GM10847 (cell line): Measurements from ENCODE around the gene RTCA.

Experiments
- POLR2A ChIP-seq: IDR thresholded peaks from 2 replicates; pipeline ENCODE4 v1.6.1; 2011; ENCODE audit not compliant: insufficient read length; ENCODE audit errors: extremely low read depth

The RTCA gene

DNA sequence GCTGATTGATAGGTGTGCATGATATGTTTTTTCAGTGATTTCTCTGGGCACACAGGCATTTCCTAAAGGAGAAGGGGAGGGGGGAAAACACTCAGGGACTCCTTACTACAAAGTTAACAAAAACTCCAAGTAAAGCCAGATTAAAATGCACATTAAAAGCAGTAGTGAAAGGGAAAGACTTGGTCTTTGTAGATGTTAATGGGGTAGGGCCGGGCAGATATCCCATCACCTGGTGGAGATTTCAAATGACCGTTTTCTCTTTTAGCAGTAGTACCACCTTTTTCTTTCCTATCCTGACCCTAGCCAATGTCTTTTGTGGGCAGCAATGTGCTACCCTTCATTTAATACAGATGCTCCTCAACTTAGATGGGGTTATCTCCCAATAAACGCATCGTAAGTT, 32.5 kb downstream of the RTCA start:
- TF ChIP-seq POLR2A: no peak

DNA sequence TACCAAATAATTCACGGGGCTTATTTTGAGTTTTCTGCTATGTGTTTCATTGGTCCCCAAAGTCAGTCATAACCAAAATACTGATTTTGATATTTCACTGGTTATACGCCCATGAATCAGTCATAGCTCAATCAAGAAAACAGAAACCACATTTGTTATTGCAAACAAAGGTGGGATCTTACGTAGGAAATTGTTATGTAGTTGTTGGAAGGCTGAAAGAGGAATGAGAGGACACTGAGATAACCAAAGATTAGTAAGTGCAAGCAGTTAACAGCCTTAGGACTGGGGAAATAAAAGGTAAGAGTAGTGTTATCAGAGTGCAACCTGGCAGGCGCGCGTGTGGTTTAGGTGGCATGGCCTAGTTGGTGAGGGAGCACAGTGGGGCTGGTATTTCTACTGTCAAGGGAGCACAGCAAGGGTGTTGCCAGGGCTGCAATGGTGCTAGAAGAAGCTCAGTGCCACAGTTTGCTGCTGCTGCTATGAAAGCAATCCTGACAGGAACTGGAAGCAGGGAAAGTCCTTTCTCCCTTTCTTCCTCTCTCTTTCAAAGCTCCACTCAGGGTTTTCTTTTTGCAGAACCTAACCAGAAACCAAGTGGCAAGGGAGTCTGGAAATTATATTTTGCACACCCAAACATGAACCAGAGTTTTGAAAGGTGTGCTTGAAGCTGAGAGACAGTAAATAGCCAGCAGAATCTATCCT, 33.7 kb downstream of the RTCA start:
- TF ChIP-seq POLR2A: no peak

DNA sequence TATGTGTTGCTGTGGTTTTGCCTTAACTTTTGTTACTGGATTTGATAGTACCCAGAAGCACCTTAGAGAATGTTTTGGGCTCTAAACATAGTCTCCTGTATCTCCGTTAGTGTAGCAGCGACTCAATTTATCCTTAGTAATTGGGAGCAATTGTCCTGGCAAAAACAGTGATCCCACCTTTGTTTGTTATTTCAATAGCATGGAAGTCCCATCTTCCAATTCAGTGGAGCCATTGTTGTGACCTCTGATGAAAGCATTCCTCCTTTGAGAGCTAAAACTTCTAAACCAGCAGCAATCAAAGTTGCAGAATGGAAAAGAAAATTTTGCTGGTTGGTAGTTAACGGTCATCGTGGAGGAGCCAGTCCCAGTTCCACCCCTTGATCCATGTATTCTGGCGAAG, 34.7 kb downstream of the RTCA start:
- TF ChIP-seq POLR2A: no peak

DNA sequence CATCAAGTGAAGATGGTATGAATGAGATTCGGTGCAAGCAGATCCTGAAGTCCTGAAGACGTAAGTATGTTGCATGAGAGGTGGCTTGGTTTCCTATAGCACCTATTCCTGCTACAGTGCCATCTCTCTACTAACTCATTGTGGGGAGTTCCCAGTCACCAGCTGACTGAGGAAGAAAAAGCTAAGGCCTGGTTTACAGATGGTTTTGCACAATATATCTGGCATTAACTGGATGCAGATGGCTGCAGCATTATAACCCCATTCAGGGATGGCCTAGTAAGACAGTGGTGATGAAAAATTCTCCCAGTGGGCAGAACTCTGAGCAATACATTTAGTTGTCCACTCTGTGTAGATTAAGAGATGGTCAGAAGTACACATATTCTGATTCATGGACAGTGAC, 36.7 kb downstream of the RTCA start:
- TF ChIP-seq POLR2A: no peak

DNA sequence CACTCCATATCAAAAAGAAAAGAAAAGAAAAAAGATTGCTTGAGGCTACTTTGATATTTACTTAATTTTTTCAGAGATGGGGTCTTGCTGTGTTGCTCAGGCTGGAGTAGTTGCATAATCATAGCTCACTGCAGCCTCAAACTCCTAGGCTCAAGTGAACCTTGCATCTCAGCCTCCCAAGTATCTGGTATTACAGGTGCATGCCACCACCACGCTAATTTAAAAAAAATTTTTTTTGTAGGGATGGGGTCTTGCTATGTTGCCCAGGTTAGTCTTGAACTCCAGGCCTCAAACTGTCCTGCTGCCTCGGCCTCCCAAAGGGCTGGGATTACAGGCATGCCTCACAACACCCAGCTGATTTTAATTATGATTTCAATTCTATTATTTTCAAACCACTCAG, 38.2 kb downstream of the RTCA start:
- no peak for TF ChIP-seq POLR2A

DNA sequence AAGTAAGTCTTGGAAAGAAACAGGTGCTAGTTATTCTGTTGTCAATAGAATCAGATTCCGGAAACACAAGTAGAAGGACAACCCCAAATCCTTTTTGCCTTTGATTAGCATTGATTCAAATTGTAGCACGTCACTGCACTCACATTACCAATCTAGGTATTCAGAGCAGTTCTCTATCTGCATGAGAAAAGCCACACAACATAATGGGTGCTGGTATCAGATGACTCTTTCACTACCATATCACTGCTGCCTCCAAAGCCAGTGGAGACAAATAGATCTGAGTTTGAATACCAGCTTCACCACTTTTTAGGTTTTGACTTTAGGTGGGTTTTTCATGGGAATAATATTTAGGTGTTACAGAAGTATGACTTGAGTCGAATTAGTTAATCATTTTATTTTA, 38.9 kb downstream of the RTCA start:
- TF ChIP-seq POLR2A: no peak

DNA sequence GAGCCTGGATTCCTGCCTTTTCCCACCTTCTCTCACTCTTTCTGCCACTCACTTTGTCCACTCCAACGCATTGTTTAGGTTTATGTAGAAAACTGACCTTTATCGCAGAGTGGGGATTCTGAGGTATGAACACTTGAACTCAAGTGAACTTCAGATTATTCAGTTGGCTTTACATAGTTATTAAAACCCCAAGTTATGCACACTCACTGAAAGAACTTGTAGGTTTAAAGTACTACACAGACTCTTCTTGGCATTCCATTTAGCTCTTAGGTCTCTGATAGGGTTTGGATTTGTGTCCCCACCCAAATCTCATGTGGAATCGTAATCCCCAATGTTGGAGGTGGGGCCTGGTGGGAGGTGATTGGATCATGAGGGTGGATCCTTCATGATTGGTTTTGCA, 39.9 kb downstream of the RTCA start:
- TF ChIP-seq POLR2A: no peak

DNA sequence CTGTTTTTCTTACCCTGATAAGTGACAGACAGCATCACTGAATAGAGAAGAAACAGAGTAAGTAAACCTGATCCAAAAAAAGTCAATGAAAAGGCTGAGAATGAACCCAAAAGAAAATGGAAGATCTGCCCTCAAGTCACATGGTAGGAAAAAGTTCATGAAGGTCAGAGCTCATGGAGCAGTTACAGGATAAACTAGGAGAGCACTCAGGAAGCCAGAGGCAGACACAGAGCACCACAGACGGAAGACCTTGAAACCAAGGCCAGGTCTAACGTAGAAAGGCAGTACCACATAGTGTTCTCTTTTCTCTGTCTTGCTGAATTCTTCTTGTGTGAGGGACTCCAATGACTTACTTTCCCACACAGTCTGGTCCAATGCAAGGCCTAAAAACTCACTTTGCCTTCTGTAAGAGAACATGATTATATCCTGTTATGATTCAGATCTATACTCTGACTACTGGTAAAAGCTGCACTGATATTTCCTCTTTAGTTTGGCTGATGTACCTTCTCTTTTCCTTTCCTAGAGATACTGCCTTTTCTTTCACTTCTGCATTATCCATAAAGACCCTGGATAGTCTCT, 40.8 kb downstream of the RTCA start:
- no peak for TF ChIP-seq POLR2A

DNA sequence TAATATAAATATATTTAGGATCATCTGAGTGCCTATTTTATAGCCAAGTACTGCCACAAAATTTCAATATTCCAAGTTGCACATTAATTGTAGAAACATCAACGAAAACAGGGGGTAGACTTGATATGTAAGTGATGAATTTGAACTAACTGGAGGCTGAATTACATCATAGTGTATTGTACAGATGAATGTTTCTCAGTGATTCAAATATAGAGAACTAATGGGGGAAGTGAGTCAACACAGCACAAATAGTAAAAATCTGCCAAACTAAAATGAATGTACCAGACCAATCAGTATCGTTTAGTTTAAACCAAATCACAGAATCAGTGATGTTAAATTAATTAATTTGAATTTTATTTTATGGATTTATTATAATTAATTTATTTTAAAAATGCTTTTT, 42.8 kb downstream of the RTCA start:
- no peak for TF ChIP-seq POLR2A

DNA sequence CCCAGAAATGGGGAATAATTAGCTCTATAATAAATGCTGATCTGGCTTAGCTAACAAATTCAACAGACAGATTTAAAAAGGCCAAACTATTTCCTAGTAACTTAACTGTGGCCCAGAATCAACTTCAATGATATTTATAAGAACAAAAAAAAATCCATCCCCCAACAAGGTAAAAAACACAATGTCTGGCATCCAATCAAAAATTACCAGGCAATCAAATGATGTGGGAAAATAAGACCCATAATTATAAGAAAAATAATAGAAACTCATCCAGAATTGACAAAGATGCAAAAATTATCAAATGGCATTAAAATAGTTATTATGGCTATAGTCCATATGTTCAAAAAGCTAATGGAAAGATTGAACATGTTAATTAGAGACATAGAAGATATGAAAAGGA, 43.8 kb downstream of the RTCA start:
- TF ChIP-seq POLR2A: no peak

DNA sequence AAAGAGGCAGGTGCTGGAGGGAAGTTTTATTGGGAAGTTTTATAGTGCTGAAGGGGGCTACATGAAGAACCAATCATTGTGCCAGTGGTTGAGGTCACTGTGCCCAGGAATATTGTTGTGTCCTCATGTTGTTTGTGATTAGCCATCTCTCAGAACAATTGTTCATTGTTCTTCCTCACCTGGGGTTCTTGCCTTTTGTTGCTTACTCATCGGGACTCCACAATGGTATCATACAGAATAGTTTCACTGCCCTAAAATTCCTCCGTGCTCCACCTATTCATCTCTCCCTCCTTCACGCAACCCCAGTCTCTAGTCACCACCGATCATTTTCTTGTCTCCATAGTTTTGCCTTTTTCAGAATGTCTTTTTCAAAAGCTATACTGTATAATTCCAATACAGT, 47.4 kb downstream of the RTCA start:
- TF ChIP-seq POLR2A: no peak

DNA sequence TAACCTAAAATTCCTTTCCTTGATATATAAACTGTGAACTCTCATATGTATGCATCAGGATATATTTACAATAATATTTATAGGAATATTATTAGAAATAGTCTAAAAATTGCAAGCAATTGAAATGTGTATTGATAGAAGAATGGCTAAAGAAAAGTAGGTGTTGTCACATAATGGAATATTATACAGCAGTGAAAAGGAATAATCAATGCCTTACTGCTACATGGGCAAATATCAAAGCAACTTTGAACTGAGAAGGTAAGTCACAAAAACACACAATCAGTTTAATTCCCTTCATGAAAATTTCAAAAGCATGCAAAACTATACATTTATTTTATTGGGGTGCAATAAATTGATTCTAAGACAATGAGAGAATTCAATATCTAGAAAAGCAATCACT, 50.6 kb downstream of the RTCA start:
- no peak for TF ChIP-seq POLR2A

DNA sequence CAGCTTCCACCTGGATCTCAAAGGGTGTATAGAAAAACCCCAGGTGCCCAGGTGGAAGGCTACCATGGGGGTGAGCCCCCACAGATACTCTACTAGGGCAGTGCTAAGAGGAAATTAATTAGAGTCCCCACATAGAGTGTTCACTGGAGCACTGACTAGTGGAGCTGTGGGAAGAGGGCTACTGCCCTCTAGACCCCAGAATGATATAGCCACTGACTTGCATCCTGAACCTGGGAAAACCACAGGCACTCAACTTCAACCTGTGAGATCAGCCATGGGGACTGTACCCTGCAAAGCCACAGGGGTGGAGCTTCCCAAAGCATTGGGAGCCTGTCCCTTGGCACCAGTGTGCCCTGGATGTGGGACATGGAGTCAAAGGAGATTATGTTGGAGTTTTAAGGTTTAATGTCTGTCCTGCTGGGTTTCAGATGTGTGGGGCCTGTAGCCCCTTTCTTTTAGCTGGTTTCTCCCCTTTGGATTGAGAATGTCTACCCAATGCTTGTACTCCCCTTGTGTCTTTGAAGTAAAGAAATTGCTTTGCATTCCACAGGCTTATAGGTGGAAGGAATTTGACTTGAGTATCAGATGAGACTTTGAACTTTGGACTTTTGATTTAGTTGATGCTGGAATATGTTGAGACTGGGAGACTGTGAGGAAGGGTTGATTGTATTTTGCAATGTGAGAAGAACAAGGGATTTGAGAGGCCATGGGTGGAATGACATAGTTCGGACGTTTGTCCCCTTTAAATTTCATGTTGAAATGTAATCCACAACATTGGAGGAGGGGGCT, 54.5 kb downstream of the RTCA start:
- no peak for TF ChIP-seq POLR2A

DNA sequence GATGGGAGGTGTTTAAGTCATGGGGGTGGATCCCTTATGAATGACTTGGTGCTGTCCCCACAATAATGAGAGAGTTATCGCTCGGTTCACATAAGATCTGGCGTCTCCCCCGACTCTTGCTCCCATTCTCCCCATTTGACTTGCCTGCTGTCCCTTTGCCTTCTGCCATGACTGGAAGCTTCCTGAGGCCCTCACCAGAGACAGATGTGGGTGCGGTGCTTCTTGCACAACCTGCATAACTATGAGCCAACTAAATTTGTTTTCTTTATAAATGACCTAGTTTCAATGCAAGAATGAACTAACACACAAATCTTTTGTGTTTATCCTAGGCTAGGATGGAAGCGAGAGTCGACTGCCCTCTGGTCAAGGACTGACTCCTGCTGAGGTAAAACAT, 55.1 kb downstream of the RTCA start:
- no peak for TF ChIP-seq POLR2A

DNA sequence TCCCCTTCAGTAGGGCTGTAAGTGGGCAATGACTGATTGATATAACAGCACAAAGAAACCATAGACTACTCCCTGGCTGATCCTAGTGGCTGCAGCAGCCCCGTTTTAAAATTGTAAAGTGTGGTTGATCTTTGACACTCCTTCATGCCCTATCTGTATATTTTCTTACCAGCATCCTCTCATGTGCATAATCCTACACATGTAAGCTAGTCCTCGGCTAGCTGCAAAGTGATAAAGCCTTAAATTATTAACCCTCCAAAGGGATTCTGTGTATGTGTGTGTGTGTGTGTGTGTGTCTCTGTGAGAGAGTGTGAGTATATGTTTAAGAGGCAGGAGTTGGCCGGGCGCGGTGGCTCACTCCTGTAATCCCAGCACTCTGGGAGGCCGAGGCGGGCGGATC, 55.5 kb downstream of the RTCA start:
- no peak for TF ChIP-seq POLR2A

DNA sequence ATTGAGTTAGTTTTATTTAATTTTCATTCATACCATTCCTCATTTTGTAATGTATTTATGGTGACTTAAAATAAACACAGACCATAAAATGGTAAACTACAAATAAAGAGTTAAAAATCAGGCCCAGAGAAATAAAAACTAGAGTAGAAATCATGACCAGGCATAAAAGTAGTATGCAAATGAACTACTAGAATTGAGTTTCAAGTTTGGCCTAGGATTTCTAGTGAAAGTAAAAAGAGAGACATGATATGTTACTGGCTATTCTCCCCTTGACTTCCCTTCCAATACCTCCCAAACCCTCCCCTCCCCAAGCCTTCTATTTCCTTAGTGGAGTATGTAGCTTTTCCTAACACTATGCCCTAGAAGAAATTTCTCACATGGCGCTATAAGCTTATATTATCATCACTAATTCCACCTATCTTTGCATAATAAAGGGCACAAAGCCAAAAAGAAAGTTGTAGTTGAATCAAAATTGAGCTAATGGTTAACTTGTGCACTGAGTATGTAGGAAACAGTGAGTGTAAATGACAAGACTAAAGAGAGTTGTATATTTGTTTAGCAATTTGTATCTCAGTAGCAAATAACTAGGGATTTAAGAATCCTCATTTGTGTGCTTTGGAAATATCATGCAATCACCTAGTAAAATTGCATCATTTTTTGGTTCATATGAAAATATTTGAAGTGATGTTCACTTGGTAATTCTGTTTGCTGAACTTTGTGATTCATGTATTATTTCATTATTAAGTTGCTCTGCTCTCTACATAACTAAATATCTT, 56.6 kb downstream of the RTCA start:
- no peak for TF ChIP-seq POLR2A
